Measurements from ENCODE around the gene SPACA7.
"Not testable (repeated sequence)": the region's sequence is repeated elsewhere in the genome, so short reads cannot be mapped to it uniquely, and the experiment has no call there.

Gene SPACA7

GRCh38 chr13:112431734-112432133 lies 55.6 kb downstream of the SPACA7 start:
- peaks cover 3% of the 10 kb centered on the region for H3K9me3 ChIP-seq
- no peak for TF ChIP-seq CTCF (IDR thresholded peaks at IDR 0.05)

GRCh38 chr13:112432734-112433133 lies 56.6 kb downstream of the SPACA7 start:
- not testable (repeated sequence) for H3K36me3 ChIP-seq; H3K4me3 ChIP-seq (ENCODE audit: low read depth in 1 of 2, low read length in 1 of 2); H3K27ac ChIP-seq; H3K9me3 ChIP-seq; H3K27me3 ChIP-seq; H3K4me1 ChIP-seq (ENCODE audit: control insufficient read depth in 1 of 2, insufficient read depth in 1 of 2, low read depth in 1 of 2, low read length in 1 of 2)

More at GRCh38 chr13:112431734-112432133, 55.6 kb downstream of the SPACA7 start:
- Histone ChIP-seq H3K4me1 (ENCODE audit: control insufficient read depth in 1 of 2, insufficient read depth in 1 of 2, low read depth in 1 of 2, low read length in 1 of 2) (no peaks in the 10 kb centered on the region), H3K4me3 (ENCODE audit: low read depth in 1 of 2, low read length in 1 of 2) (no peak overlapping the region), H3K27ac (no peak overlapping the region), H3K27me3 (no peaks in the 10 kb centered on the region), H3K36me3 (no peaks in the 10 kb centered on the region)

- not testable (repeated sequence) for H3K36me3 ChIP-seq; H3K4me3 ChIP-seq (ENCODE audit: low read depth in 1 of 2, low read length in 1 of 2); H3K4me1 ChIP-seq (ENCODE audit: control insufficient read depth in 1 of 2, insufficient read depth in 1 of 2, low read depth in 1 of 2, low read length in 1 of 2); H3K27ac ChIP-seq; H3K9me3 ChIP-seq; H3K27me3 ChIP-seq
Observed at GRCh38 chr13:112433517-112433916, 57.4 kb downstream of the SPACA7 start.

- Histone ChIP-seq H3K36me3 (no peaks in the 10 kb centered on the region), H3K4me1 (ENCODE audit: control insufficient read depth in 1 of 2, insufficient read depth in 1 of 2, low read depth in 1 of 2, low read length in 1 of 2) (no peaks in the 10 kb centered on the region), H3K9me3 (peaks cover 1% of the 10 kb centered on the region), H3K27me3 (no peaks in the 10 kb centered on the region), H3K27ac (no peak overlapping the region), H3K4me3 (ENCODE audit: low read depth in 1 of 2, low read length in 1 of 2) (no peak overlapping the region)
- TF ChIP-seq CTCF (IDR thresholded peaks at IDR 0.05) = no peak
Observed at GRCh38 chr13:112434032-112434431, 57.9 kb downstream of the SPACA7 start.

GRCh38 chr13:112434937-112435523 lies 58.9 kb downstream of the SPACA7 start:
- no peak for TF ChIP-seq CTCF (IDR thresholded peaks at IDR 0.05)
- H3K27me3 ChIP-seq = no peaks in the 10 kb centered on the region
- no peaks in the 10 kb centered on the region for H3K4me1 ChIP-seq (ENCODE audit: control insufficient read depth in 1 of 2, insufficient read depth in 1 of 2, low read depth in 1 of 2, low read length in 1 of 2)
- no peaks in the 10 kb centered on the region for H3K36me3 ChIP-seq
- no peak overlapping the region for H3K27ac ChIP-seq
- H3K4me3 ChIP-seq (ENCODE audit: low read depth in 1 of 2, low read length in 1 of 2) = no peak overlapping the region
- no peaks in the 10 kb centered on the region for H3K9me3 ChIP-seq

GRCh38 chr13:112435973-112436372 lies 59.8 kb downstream of the SPACA7 start:
- TF ChIP-seq CTCF (IDR thresholded peaks at IDR 0.05) = no peak
- H3K9me3 ChIP-seq = no peaks in the 10 kb centered on the region
- no peak overlapping the region for H3K4me3 ChIP-seq (ENCODE audit: low read depth in 1 of 2, low read length in 1 of 2)
- no peaks in the 10 kb centered on the region for H3K36me3 ChIP-seq
- no peak overlapping the region for H3K27ac ChIP-seq
- H3K4me1 ChIP-seq (ENCODE audit: control insufficient read depth in 1 of 2, insufficient read depth in 1 of 2, low read depth in 1 of 2, low read length in 1 of 2) = no peaks in the 10 kb centered on the region
- H3K27me3 ChIP-seq = peaks cover 5% of the 10 kb centered on the region

- Histone ChIP-seq H3K9me3 (no peaks in the 10 kb centered on the region), H3K27me3 (peaks cover 26% of the 10 kb centered on the region), H3K4me3 (ENCODE audit: low read depth in 1 of 2, low read length in 1 of 2) (no peak overlapping the region), H3K4me1 (ENCODE audit: control insufficient read depth in 1 of 2, insufficient read depth in 1 of 2, low read depth in 1 of 2, low read length in 1 of 2) (no peaks in the 10 kb centered on the region), H3K36me3 (no peaks in the 10 kb centered on the region), H3K27ac (no peak overlapping the region)
- TF ChIP-seq CTCF (IDR thresholded peaks at IDR 0.05) = no peak
Observed at GRCh38 chr13:112438094-112438493, 61.9 kb downstream of the SPACA7 start.
